HEK293 (cell line): ENCODE results near the gene POLD4.

Source experiments
- CTCF ChIA-PET: fragments of 350-600 bp; formaldehyde crosslinking; extraction: SDS; loops from one replicate; lab custom pipeline; 2021; ENCODE audit warnings: antibody characterized with exemption; lab: Yijun Ruan, JAX
- POLR2A ChIA-PET: fragments of 300-600 bp; formaldehyde crosslinking; extraction: SDS; loops from one replicate; lab custom pipeline; 2020; ENCODE audit warnings: antibody characterized with exemption, inconsistent platforms; lab: Yijun Ruan, JAX
- H3K27ac ChIP-seq: fragments of 200-500 bp; sonication (Bioruptor generic); 2 replicates; pipeline ENCODE4 v1.5.1; 2014; ENCODE audit warnings: low read depth, low read length, control low read depth, inconsistent platforms; ENCODE audit errors: extremely low read depth
- H3K36me3 ChIP-seq, 2 experiments: fragments of 200-500 bp in 1 of 2; sonication (Bioruptor generic) in 1 of 2; 1 replicate in 1 of 2; 2 replicates in 1 of 2; pipeline ENCODE4 v1.5.1; 2014 to 2017; ENCODE audit warnings: inconsistent platforms in 2 of 2, low read length in 2 of 2; ENCODE audit not compliant: control insufficient read depth in 2 of 2, insufficient read depth in 1 of 2
- H3K4me1 ChIP-seq: fragments of 200-500 bp; sonication (Bioruptor generic); 2 replicates; pipeline ENCODE4 v1.5.1; 2014; ENCODE audit warnings: mild to moderate bottlenecking, low read length, inconsistent platforms; ENCODE audit not compliant: control insufficient read depth, insufficient read depth
- H3K4me3 ChIP-seq: 2 replicates; pipeline ENCODE4 v1.5.1; 2011; ENCODE audit warnings: low read depth, mild to moderate bottlenecking, control low read depth, low read length, moderate library complexity
- H3K9me3 ChIP-seq: fragments of 200-500 bp; sonication (Bioruptor generic); 2 replicates; pipeline ENCODE4 v1.5.1; 2014; ENCODE audit warnings: low read depth, low read length, inconsistent platforms; ENCODE audit not compliant: control insufficient read depth, insufficient read depth
- GLIS1 ChIP-seq: fragments of 450-650 bp; formaldehyde crosslinking; IDR thresholded peaks from 2 replicates; pipeline ENCODE4 v1.5.1; 2016; ENCODE audit warnings: missing biosample characterization, missing genetic modification characterization
- GLIS2 ChIP-seq: fragments of 450-650 bp; formaldehyde crosslinking; IDR thresholded peaks from 2 replicates; pipeline ENCODE4 v1.5.1; 2016; ENCODE audit warnings: missing biosample characterization, missing genetic modification characterization
- KLF1 ChIP-seq: fragments of 450-650 bp; formaldehyde crosslinking; IDR thresholded peaks from 2 replicates; pipeline ENCODE4 v1.5.1; 2016; ENCODE audit warnings: missing biosample characterization, missing genetic modification characterization
- KLF8 ChIP-seq: fragments of 450-650 bp; formaldehyde crosslinking; IDR thresholded peaks from 2 replicates; pipeline ENCODE4 v1.5.1; 2016; ENCODE audit warnings: missing biosample characterization, missing genetic modification characterization
- PRDM10 ChIP-seq: fragments of 450-650 bp; formaldehyde crosslinking; IDR thresholded peaks from 2 replicates; pipeline ENCODE4 v1.5.1; 2016; ENCODE audit warnings: missing biosample characterization, missing genetic modification characterization
- PRDM4 ChIP-seq: fragments of 450-650 bp; formaldehyde crosslinking; IDR thresholded peaks from 2 replicates; pipeline ENCODE4 v1.5.1; 2017; ENCODE audit warnings: missing biosample characterization, missing genetic modification characterization
- ZBTB17 ChIP-seq: fragments of 450-650 bp; formaldehyde crosslinking; IDR thresholded peaks from 2 replicates; pipeline ENCODE4 v1.5.1; 2016; ENCODE audit warnings: missing biosample characterization, missing genetic modification characterization
- ZIC2 ChIP-seq: fragments of 450-650 bp; formaldehyde crosslinking; IDR thresholded peaks from 2 replicates; pipeline ENCODE4 v1.5.1; 2016; ENCODE audit warnings: missing biosample characterization, missing genetic modification characterization
- ZNF23 ChIP-seq: fragments of 450-650 bp; formaldehyde crosslinking; IDR thresholded peaks from 2 replicates; pipeline ENCODE4 v1.5.1; 2016; ENCODE audit warnings: missing biosample characterization, missing genetic modification characterization, borderline replicate concordance
- ZNF311 ChIP-seq: fragments of 450-650 bp; formaldehyde crosslinking; IDR thresholded peaks from 2 replicates; pipeline ENCODE4 v1.5.1; 2017; ENCODE audit warnings: missing biosample characterization, missing genetic modification characterization, borderline replicate concordance
- ZNF558 ChIP-seq: fragments of 450-650 bp; formaldehyde crosslinking; IDR thresholded peaks from 2 replicates; pipeline ENCODE4 v1.5.1; 2016; ENCODE audit warnings: missing biosample characterization, missing genetic modification characterization
- ZNF600 ChIP-seq: fragments of 450-650 bp; formaldehyde crosslinking; IDR thresholded peaks from 2 replicates; pipeline ENCODE4 v1.5.1; 2016; ENCODE audit warnings: missing biosample characterization, missing genetic modification characterization
- ZNF776 ChIP-seq: fragments of 450-650 bp; formaldehyde crosslinking; IDR thresholded peaks from 2 replicates; pipeline ENCODE4 v1.5.0; 2017; ENCODE audit warnings: missing biosample characterization, missing genetic modification characterization, borderline replicate concordance
- TF ChIP-seq, protein P1 (sequence below): fragments of 450-650 bp; IDR thresholded peaks from 2 replicates; pipeline ENCODE4 v1.5.1; 2018; ENCODE audit warnings: missing biosample characterization, missing genetic modification characterization

The POLD4 gene

DNA sequence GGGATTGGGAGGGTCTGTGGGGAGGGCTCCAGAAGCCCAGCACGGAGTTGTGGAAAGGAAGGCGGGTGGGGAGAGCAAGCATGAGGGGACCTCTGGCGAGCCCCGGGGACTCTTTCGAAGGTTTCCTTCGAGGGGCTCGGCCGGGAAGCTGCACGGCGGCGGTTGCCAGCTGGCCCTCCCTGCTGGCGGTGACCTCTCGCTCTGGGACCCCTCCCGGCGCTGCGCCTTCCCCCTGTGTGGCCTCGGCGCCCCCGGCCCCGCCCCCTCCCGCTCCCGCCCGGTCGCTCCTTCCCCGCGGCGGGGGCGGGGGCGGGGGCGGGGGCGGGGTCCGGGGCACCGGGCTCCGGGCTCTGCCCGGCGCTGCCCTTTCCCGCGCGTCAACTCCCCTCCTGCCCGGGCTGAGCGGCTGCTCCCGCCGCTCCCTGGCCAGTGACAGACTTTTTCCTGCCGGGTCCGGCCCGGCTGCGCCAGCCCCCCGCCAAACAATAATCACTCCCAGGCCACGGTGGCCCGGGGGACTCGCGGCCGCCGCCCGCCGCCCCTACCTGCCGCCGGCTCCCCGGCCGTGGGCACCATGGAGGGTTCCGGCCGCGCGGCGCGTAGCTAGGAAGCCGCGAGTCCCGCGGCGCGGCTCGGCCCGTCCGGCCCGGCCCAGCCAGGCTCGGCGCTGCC lies 19.1 kb upstream of the POLD4 start:
- Histone ChIP-seq H3K4me3 (peak overlapping the region; percentile 57), H3K27ac (peak overlapping the region; percentile 37; the same call in 1 of the 2 replicates), H3K4me1 (peaks cover 3% of the 10 kb centered on the region; the same call in 1 of the 2 replicates), H3K9me3 (no peaks in the 10 kb centered on the region), H3K36me3 (no peaks in the 10 kb centered on the region)
- ChIA-PET POLR2A (interaction anchor here (0.6 to 4.2 kb wide), 4 partner anchors 18 to 28 kb away, joined by 3 to 30 read pairs (median 4); partner anchors contain the start of genes POLD4 and RAD9A), CTCF (interaction anchor here (0.7 to 30.4 kb wide), 3 partner anchors 9 to 32 kb away, joined by 4 to 898 read pairs (median 898); partner anchors contain the start of genes CLCF1, POLD4 and RAD9A)
- TF ChIP-seq GLIS2 (tag by site-specific recombination) (peak; percentile 29; the same call in 1 of the 2 replicates), KLF8 (tag by site-specific recombination) (no peak), GLIS1 (tag by site-specific recombination) (peak; percentile 30; the same call in 1 of the 2 replicates), PRDM10 (peak; percentile 54), KLF1 (peak; percentile 28; the same call in 1 of the 2 replicates), ZNF311 (tag by site-specific recombination) (no peak), PRDM4 (tag by site-specific recombination) (no peak), ZIC2 (tag by site-specific recombination) (peak; percentile 54; the same call in 1 of the 2 replicates)
- TF ChIP-seq, protein P1, sequence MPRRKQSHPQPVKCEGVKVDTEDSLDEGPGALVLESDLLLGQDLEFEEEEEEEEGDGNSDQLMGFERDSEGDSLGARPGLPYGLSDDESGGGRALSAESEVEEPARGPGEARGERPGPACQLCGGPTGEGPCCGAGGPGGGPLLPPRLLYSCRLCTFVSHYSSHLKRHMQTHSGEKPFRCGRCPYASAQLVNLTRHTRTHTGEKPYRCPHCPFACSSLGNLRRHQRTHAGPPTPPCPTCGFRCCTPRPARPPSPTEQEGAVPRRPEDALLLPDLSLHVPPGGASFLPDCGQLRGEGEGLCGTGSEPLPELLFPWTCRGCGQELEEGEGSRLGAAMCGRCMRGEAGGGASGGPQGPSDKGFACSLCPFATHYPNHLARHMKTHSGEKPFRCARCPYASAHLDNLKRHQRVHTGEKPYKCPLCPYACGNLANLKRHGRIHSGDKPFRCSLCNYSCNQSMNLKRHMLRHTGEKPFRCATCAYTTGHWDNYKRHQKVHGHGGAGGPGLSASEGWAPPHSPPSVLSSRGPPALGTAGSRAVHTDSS (tag by site-specific recombination) = no peak

DNA sequence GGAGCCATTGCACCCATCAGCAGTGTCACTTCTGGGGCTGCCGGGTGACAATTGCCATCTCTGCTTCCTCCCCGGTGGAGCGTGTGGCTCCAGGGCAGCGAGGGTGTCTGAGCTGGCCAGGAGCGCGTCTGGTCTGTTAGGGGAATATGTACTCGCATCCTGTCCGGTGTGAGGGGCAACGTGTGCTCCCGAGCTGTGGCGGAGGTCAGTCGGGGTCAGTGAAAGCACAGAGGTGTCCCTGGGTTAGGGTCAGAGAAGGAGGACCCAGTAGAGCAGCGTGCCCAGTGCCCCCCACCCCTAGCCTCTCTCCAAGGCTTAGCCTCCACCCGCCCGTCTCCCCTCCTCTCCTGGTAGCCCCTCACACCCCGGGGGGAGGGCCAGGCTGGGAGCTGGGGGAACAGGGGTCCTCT lies 18.6 kb upstream of the POLD4 start:
- no peak for TF ChIP-seq ZBTB17 (tag by site-specific recombination)
- TF ChIP-seq ZNF558 (tag by site-specific recombination) = no peak
- TF ChIP-seq ZNF776 = no peak
- TF ChIP-seq KLF1 = no peak
- TF ChIP-seq ZNF23 = no peak
- 0 out of 2 replicates have a peak, but pooled peaks have one; percentile 5 for TF ChIP-seq ZNF600 (tag by site-specific recombination)
- peaks cover 3% of the 10 kb centered on the region; the same call in 1 of the 2 replicates for H3K4me1 ChIP-seq
- ChIA-PET CTCF (interaction anchor here (0.7 to 30.4 kb wide), 5 partner anchors 8 to 110 kb away, joined by 3 to 898 read pairs (median 4); partner anchors contain the start of genes CLCF1, POLD4 and RAD9A), POLR2A (interaction anchor here (0.6 to 4.2 kb wide), 4 partner anchors 16 to 27 kb away, joined by 3 to 30 read pairs (median 4); partner anchors contain the start of genes POLD4 and RAD9A)
- no peak overlapping the region for H3K4me3 ChIP-seq
- no peaks in the 10 kb centered on the region for H3K36me3 ChIP-seq
- H3K9me3 ChIP-seq = no peaks in the 10 kb centered on the region
- H3K27ac ChIP-seq = no peak overlapping the region
